ENCODE data around the gene MEFV.

DNA sequence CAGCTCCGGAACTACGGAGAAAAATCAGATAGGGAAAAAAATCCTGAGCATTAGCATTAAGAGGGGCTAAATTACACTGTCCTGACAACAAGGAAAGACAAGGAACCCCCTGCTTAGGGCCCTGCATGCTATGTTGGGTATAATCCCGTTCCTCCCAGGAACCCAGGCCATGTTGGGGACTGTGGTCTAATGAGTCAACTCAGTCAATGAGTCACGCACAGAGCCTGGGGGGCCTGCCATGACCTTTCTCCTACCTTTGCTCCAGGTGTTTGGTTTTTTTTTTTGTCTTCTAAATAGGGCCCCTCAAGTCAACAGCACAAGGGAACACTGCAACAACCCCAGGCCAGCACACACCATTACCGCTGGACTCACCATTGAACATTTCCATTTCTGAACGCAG lies 12.6 kb downstream of the MEFV start:
- TF ChIP-seq, protein P1, sequence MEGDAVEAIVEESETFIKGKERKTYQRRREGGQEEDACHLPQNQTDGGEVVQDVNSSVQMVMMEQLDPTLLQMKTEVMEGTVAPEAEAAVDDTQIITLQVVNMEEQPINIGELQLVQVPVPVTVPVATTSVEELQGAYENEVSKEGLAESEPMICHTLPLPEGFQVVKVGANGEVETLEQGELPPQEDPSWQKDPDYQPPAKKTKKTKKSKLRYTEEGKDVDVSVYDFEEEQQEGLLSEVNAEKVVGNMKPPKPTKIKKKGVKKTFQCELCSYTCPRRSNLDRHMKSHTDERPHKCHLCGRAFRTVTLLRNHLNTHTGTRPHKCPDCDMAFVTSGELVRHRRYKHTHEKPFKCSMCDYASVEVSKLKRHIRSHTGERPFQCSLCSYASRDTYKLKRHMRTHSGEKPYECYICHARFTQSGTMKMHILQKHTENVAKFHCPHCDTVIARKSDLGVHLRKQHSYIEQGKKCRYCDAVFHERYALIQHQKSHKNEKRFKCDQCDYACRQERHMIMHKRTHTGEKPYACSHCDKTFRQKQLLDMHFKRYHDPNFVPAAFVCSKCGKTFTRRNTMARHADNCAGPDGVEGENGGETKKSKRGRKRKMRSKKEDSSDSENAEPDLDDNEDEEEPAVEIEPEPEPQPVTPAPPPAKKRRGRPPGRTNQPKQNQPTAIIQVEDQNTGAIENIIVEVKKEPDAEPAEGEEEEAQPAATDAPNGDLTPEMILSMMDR (IDR thresholded peaks at IDR 0.05) = no peak
- TF ChIP-seq EP300 (IDR thresholded peaks at IDR 0.05) = no peak
